ENCODE data around the gene MBTPS1. TPM values are rescaled to one million over a fixed set of nuclear protein-coding genes. Genes with fewer than 3 reads are reported as not detected.
A peak's percentile ranks its signal among the peaks of the same experiment; 100 is the strongest.
"Not testable (repeated sequence)": the region's sequence is repeated elsewhere in the genome, so short reads cannot be mapped to it uniquely, and the experiment has no call there.

The MBTPS1 gene
- total RNA-seq, 5 donors from 2014 or later (not counting 1 experiment from before 2014, with no cell fraction given), result 122 to 142 (median 131) TPM

DNA sequence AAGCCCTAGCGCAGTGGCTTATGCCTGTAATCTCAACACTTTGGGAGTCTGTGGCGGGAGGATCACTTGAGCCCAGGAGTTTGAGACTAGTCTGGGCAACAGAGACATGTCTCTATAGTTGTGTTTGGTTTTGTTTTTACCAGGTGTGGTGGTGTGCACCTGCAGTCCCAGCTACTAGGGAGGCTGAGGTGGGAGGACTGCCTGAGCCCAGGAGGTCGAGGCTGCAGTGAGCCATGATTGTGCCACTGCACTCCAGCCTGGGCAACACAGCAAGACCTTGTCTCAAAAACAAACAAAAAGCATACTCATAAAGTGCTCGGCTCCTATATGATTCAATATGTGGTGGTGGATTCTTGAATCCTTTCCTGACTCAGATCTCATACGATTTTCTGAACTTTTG, 1.6 kb upstream of the MBTPS1 start:
- H3K4me3 Mint-ChIP-seq, result peak overlapping the region; percentile 30 to 62 (median 62)
- CTCF ChIA-PET, result interaction anchor here in 1 of 2 donors (3.3 kb wide), 1 partner anchor 69 kb away, joined by 13 read pairs; the partner anchor contains the start of gene TAF1C
- H3K9me3 Mint-ChIP-seq; ATAC-seq (replicated peaks in 1 of 4); DNase-seq; POLR2A ChIA-PET; H3K27me3 ChIP-seq (replicated peaks in 1 of 2; ENCODE audit: control insufficient read depth in 2 of 2, extremely low read depth in 1 of 2, insufficient read depth in 2 of 2, low read length in 1 of 2); H3K27me3 Mint-ChIP-seq; H3K36me3 Mint-ChIP-seq; H3K36me3 ChIP-seq (ENCODE audit: control insufficient read depth in 2 of 2, extremely low read depth in 1 of 2, insufficient read depth in 1 of 2, low read length in 1 of 2); H3K4me3 ChIP-seq (ENCODE audit: control insufficient read depth in 1 of 2, extremely low read depth in 1 of 2, low read length in 1 of 2); H3K9me3 ChIP-seq; H3K27ac ChIP-seq (ENCODE audit: low read length): not testable (repeated sequence)
- H3K4me1 ChIP-seq (ENCODE audit: control insufficient read depth in 1 of 2, extremely low read depth in 1 of 2, insufficient read depth in 2 of 2, low read length in 2 of 2), result peaks cover 10 to 30% of the 10 kb centered on the region in 2 experiments
- H3K27ac Mint-ChIP-seq, result peak overlapping the region in 1 of 2 donors; percentile 11
- H3K4me1 Mint-ChIP-seq, result peaks cover 24 to 31% (median 29%) of the 10 kb centered on the region in 3 donors
- no CpG with 5 or more reads among the region's 5 CpGs for WGBS (ENCODE audit: insufficient coverage)

DNA sequence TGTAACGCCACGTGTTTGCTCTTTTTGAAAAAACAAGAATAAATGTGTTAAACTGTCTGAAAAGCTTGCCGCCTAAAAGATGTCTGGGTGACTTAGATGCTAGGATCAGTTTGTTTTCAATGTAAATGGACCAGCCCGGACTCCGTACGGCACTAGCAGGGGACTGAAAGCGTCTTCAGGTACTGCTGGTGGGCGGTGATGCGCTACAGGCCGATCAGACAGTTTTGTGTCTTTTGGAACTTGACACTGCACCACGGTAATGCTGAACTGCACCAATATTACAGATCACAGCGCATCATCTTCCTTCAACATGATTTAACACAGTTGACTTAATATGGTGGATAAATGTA, 727 bp upstream of the MBTPS1 start:
- CTCF ChIA-PET, result interaction anchor here (0.6 to 3.3 kb wide), 5 partner anchors 14 to 70 kb away, joined by 3 to 13 read pairs (median 5); partner anchors contain the start of genes DNAAF1 (in 1 of the 2), HSDL1 (in 1 of the 2) and TAF1C (in 1 of the 2)
- peak in 26 of 35 experiments; percentile 4 to 55 (median 20) for DNase-seq
- POLR2A ChIA-PET, result interaction anchor here in 1 of 2 donors (0.6 to 1.7 kb wide), 4 partner anchors 26 to 410 kb away, joined by 3 to 7 read pairs (median 4); partner anchors contain the start of genes HSDL1 and TAF1C
- no peaks in the 10 kb centered on the region for H3K9me3 Mint-ChIP-seq
- peaks cover 12 to 30% of the 10 kb centered on the region in 2 experiments for H3K4me1 ChIP-seq (ENCODE audit: control insufficient read depth in 1 of 2, extremely low read depth in 1 of 2, insufficient read depth in 2 of 2, low read length in 2 of 2)
- no peaks in the 10 kb centered on the region for H3K27me3 Mint-ChIP-seq
- peak overlapping the region; percentile 89 to 95 (median 89) for H3K4me3 Mint-ChIP-seq
- H3K4me1 Mint-ChIP-seq, result peaks cover 28 to 34% (median 29%) of the 10 kb centered on the region in 3 donors
- peak overlapping the region; percentile 68 for H3K27ac ChIP-seq (ENCODE audit: low read length)
- 3% methylated on average over 10 of the region's 12 CpGs for WGBS (ENCODE audit: insufficient coverage)
- peak in 1 of 4 experiments; percentile 1 for ATAC-seq (replicated peaks in 1 of 4)
- H3K27ac Mint-ChIP-seq, result peak overlapping the region; percentile 84 to 85
- peaks cover 4% of the 10 kb centered on the region for H3K36me3 Mint-ChIP-seq
- peaks cover 0 to 3% of the 10 kb centered on the region in 2 donors for H3K36me3 ChIP-seq (ENCODE audit: control insufficient read depth in 2 of 2, extremely low read depth in 1 of 2, insufficient read depth in 1 of 2, low read length in 1 of 2)
- H3K9me3 ChIP-seq, result no peaks in the 10 kb centered on the region
- peak overlapping the region; percentile 79 to 89 for H3K4me3 ChIP-seq (ENCODE audit: control insufficient read depth in 1 of 2, extremely low read depth in 1 of 2, low read length in 1 of 2)
- no peaks in the 10 kb centered on the region for H3K27me3 ChIP-seq (replicated peaks in 1 of 2; ENCODE audit: control insufficient read depth in 2 of 2, extremely low read depth in 1 of 2, insufficient read depth in 2 of 2, low read length in 1 of 2)

GRCh38 chr16:84115919-84116719, 623 bp downstream of the MBTPS1 start:
- Mint-ChIP-seq H3K27ac (peak overlapping the region; percentile 92), H3K36me3 (no peaks in the 10 kb centered on the region), H3K4me1 (peaks cover 34 to 44% (median 38%) of the 10 kb centered on the region in 3 donors), H3K9me3 (no peaks in the 10 kb centered on the region), H3K4me3 (peak overlapping the region; percentile 86 to 95 (median 90)), H3K27me3 (no peaks in the 10 kb centered on the region)
- Histone ChIP-seq H3K4me3 (ENCODE audit: control insufficient read depth in 1 of 2, extremely low read depth in 1 of 2, low read length in 1 of 2) (peak overlapping the region; percentile 79 to 89), H3K36me3 (ENCODE audit: control insufficient read depth in 2 of 2, extremely low read depth in 1 of 2, insufficient read depth in 1 of 2, low read length in 1 of 2) (peaks cover 0 to 3% of the 10 kb centered on the region in 2 donors), H3K4me1 (ENCODE audit: control insufficient read depth in 1 of 2, extremely low read depth in 1 of 2, insufficient read depth in 2 of 2, low read length in 2 of 2) (peaks cover 12 to 32% of the 10 kb centered on the region in 2 experiments), H3K27me3 (replicated peaks in 1 of 2; ENCODE audit: control insufficient read depth in 2 of 2, extremely low read depth in 1 of 2, insufficient read depth in 2 of 2, low read length in 1 of 2) (no peaks in the 10 kb centered on the region), H3K9me3 (no peaks in the 10 kb centered on the region), H3K27ac (ENCODE audit: low read length) (peak overlapping the region; percentile 76)
- DNase-seq (peak in 32 of 35 experiments; percentile 51 to 78 (median 64)), ATAC-seq (replicated peaks in 1 of 4) (peak; percentile 65 to 70 (median 67))
- CTCF ChIA-PET, result interaction anchor here (0.6 to 3.3 kb wide), 10 partner anchors 16 to 71 kb away, joined by 3 to 13 read pairs (median 4); partner anchors contain the start of genes DNAAF1 (in 1 of the 2), HSDL1 (in 1 of the 2) and TAF1C (in 1 of the 2)
- POLR2A ChIA-PET, result interaction anchor here (0.6 to 1.7 kb wide), 5 partner anchors 28 to 896 kb away, joined by 3 to 7 read pairs (median 3); partner anchors contain the start of genes HSDL1 (in 1 of the 2) and TAF1C (in 1 of the 2)
- 1% methylated on average over 54 of the region's 57 CpGs for WGBS (ENCODE audit: insufficient coverage)

DNA sequence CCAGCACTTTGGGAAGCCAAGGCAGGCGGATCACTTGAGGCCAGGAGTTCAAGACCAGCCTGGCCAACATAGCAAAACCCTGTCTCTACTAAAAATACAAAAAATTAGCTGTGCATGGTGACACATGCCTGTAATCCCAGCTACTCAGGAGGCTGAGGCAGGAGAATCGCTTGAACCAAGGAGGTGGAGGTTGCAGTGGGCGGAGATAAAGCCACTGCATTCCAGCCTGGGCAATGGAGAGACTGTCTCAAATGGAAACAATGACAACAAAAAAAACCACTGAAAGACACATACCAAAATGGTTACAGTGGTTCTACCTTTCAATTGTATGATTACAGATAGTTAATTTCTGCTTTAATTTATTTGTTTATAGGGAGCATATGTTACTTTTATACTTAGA, 4.8 kb downstream of the MBTPS1 start:
- not testable (repeated sequence) for H3K27me3 Mint-ChIP-seq

DNA sequence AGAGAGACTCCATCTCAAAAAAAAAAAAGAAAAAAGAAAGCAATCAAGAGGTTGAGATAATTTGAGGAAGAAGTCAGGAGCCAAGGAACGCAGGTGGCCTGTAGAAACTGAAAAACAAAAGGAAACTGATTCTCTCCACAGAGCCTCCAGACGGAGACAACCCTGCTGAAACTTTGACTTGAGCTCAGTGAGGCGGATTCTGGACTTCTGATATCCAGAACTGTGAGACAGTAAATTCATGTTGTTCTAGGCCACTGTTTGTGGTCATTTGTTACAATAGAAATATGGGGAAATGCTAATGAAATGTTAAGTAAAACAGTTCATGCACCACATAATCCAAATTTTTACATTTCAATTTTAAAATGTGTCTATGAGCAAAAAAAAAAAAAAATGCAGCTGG, 5.2 kb downstream of the MBTPS1 start:
- H3K36me3 ChIP-seq (ENCODE audit: control insufficient read depth in 2 of 2, extremely low read depth in 1 of 2, insufficient read depth in 1 of 2, low read length in 1 of 2), result peaks cover 7 to 24% of the 10 kb centered on the region in 2 donors
- Mint-ChIP-seq H3K36me3 (peaks cover 22% of the 10 kb centered on the region), H3K27ac (no peak overlapping the region), H3K27me3 (no peaks in the 10 kb centered on the region), H3K9me3 (no peaks in the 10 kb centered on the region), H3K4me3 (peak overlapping the region in 1 of 3 donors; percentile 15), H3K4me1 (peaks cover 58 to 69% (median 69%) of the 10 kb centered on the region in 3 donors)
- CTCF ChIA-PET, result interaction anchor here in 1 of 2 donors (0.6 kb wide), 2 partner anchors 10 to 392 kb away, joined by 3 to 4 read pairs; no protein-coding TSS in a partner anchor
- H3K27me3 ChIP-seq (replicated peaks in 1 of 2; ENCODE audit: control insufficient read depth in 2 of 2, extremely low read depth in 1 of 2, insufficient read depth in 2 of 2, low read length in 1 of 2), result no peaks in the 10 kb centered on the region
- DNase-seq (no peak), ATAC-seq (replicated peaks in 1 of 4) (no peak)
- no peak overlapping the region for H3K27ac ChIP-seq (ENCODE audit: low read length)
- no peaks in the 10 kb centered on the region for H3K9me3 ChIP-seq
- H3K4me1 ChIP-seq (ENCODE audit: control insufficient read depth in 1 of 2, extremely low read depth in 1 of 2, insufficient read depth in 2 of 2, low read length in 2 of 2), result peaks cover 12 to 39% of the 10 kb centered on the region in 2 experiments
- H3K4me3 ChIP-seq (ENCODE audit: control insufficient read depth in 1 of 2, extremely low read depth in 1 of 2, low read length in 1 of 2), result no peak overlapping the region
- WGBS (ENCODE audit: insufficient coverage), result 73% methylated on average over 2 of the region's 3 CpGs
- POLR2A ChIA-PET, result no interaction called here

More for the DNA sequence above, 4.8 kb downstream of the MBTPS1 start:
- H3K27me3 ChIP-seq (replicated peaks in 1 of 2; ENCODE audit: control insufficient read depth in 2 of 2, extremely low read depth in 1 of 2, insufficient read depth in 2 of 2, low read length in 1 of 2); H3K9me3 ChIP-seq; H3K9me3 Mint-ChIP-seq; DNase-seq; H3K4me3 Mint-ChIP-seq; H3K4me3 ChIP-seq (ENCODE audit: control insufficient read depth in 1 of 2, extremely low read depth in 1 of 2, low read length in 1 of 2); H3K27ac ChIP-seq (ENCODE audit: low read length); ATAC-seq (replicated peaks in 1 of 4); H3K27ac Mint-ChIP-seq: not testable (repeated sequence)
- Histone ChIP-seq H3K4me1 (ENCODE audit: control insufficient read depth in 1 of 2, extremely low read depth in 1 of 2, insufficient read depth in 2 of 2, low read length in 2 of 2) (peaks cover 12 to 35% of the 10 kb centered on the region in 2 experiments), H3K36me3 (ENCODE audit: control insufficient read depth in 2 of 2, extremely low read depth in 1 of 2, insufficient read depth in 1 of 2, low read length in 1 of 2) (peaks cover 7 to 20% of the 10 kb centered on the region in 2 donors)
- POLR2A ChIA-PET, result interaction anchor here (0.6 kb wide), 3 partner anchors 31 to 482 kb away, joined by 3 to 10 read pairs (median 5); no protein-coding TSS in a partner anchor
- no CpG with 5 or more reads among the region's 3 CpGs for WGBS (ENCODE audit: insufficient coverage)
- Mint-ChIP-seq H3K4me1 (peaks cover 54 to 65% (median 65%) of the 10 kb centered on the region in 3 donors), H3K36me3 (peaks cover 18% of the 10 kb centered on the region)
- CTCF ChIA-PET, result interaction anchor here in 1 of 2 donors (0.6 kb wide), 1 partner anchor 392 kb away, joined by 4 read pairs; no protein-coding TSS in a partner anchor

DNA sequence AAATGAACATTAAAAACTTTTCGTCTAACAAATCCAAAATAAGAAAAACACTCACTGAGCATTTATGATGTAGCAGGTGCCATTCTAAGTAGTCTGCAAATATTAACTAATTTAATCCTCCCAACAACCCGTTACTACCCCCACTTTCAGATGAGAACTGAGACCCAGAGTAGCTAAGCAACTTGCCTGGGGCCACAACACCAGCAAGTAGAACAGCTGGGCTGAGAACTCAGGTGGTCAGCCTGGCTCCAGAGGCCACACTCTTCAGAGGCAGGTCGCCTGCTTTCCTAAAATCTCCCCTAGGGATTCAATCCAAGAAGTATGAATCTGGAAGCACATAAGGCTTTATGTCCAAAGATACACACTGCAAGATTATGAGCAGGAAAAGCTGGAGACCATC, 6.2 kb downstream of the MBTPS1 start:
- H3K36me3 ChIP-seq (ENCODE audit: control insufficient read depth in 2 of 2, extremely low read depth in 1 of 2, insufficient read depth in 1 of 2, low read length in 1 of 2), result peaks cover 7 to 33% of the 10 kb centered on the region in 2 donors
- ATAC-seq (replicated peaks in 1 of 4) (no peak), DNase-seq (no peak)
- Mint-ChIP-seq H3K4me3 (peak overlapping the region in 1 of 3 donors; percentile 15), H3K27ac (no peak overlapping the region), H3K4me1 (peaks cover 61 to 74% (median 69%) of the 10 kb centered on the region in 3 donors), H3K27me3 (no peaks in the 10 kb centered on the region), H3K36me3 (peaks cover 26% of the 10 kb centered on the region), H3K9me3 (no peaks in the 10 kb centered on the region)
- ChIA-PET POLR2A (no interaction called here), CTCF (no interaction called here)
- no peaks in the 10 kb centered on the region for H3K27me3 ChIP-seq (replicated peaks in 1 of 2; ENCODE audit: control insufficient read depth in 2 of 2, extremely low read depth in 1 of 2, insufficient read depth in 2 of 2, low read length in 1 of 2)
- H3K4me1 ChIP-seq (ENCODE audit: control insufficient read depth in 1 of 2, extremely low read depth in 1 of 2, insufficient read depth in 2 of 2, low read length in 2 of 2), result peaks cover 7 to 37% of the 10 kb centered on the region in 2 experiments
- 71% methylated on average over 2 of the region's 3 CpGs for WGBS (ENCODE audit: insufficient coverage)
- H3K4me3 ChIP-seq (ENCODE audit: control insufficient read depth in 1 of 2, extremely low read depth in 1 of 2, low read length in 1 of 2), result no peak overlapping the region
- no peak overlapping the region for H3K27ac ChIP-seq (ENCODE audit: low read length)
- H3K9me3 ChIP-seq, result no peaks in the 10 kb centered on the region

Data from T-cell (primary cell).